Sigmoid colon (tissue), 7 donors: ENCODE results near the gene ADGRL2. TPM values are rescaled to one million over a fixed set of nuclear protein-coding genes. Genes with fewer than 3 reads are reported as not detected.

Experiments used
- DNase-seq: peaks from one replicate; pipeline ENCODE4 v3.0.0-alpha.2; 2019
- H3K27ac ChIP-seq, 4 donors: fragments of 200-600 bp; sonication (generic); one replicate each; pipeline ENCODE4 v1.5.1; 2016 to 2019; ENCODE audit warnings: mild to moderate bottlenecking in 1 of 4
- H3K27me3 ChIP-seq, 3 donors: fragments of 200-600 bp; sonication (generic); one replicate each; pipeline ENCODE4 v1.5.1; 2019; ENCODE audit warnings: mild to moderate bottlenecking in 1 of 3
- H3K36me3 ChIP-seq, 4 donors: fragments of 200-600 bp; sonication (generic); one replicate each; pipeline ENCODE4 v1.5.1; 2016 to 2019
- H3K4me1 ChIP-seq, 4 donors: fragments of 200-600 bp; sonication (generic); one replicate each; pipeline ENCODE4 v1.5.1; 2017 to 2019
- H3K4me3 ChIP-seq, 4 donors: fragments of 200-600 bp; sonication (generic); one replicate each; pipeline ENCODE4 v1.5.1; 2017 to 2019; ENCODE audit warnings: mild to moderate bottlenecking in 2 of 4, moderate library complexity in 1 of 4
- H3K9me3 ChIP-seq, 4 donors: fragments of 200-600 bp in 3 of 4; sonication (generic) in 3 of 4; one replicate each; pipeline versions ENCODE4 v1.5.1 to v1.6.1; 2013 to 2019
- EP300 ChIP-seq, 4 donors: sonication (generic); formaldehyde crosslinking; IDR thresholded peaks; one replicate each; pipeline ENCODE4 v1.6.1; 2017; ENCODE audit warnings: antibody characterized with exemption in 4 of 4
- POLR2A ChIP-seq, 2 donors: fragments of 450-650 bp; IDR thresholded peaks; one replicate each; pipeline ENCODE4 v1.6.1; 2016; ENCODE audit warnings: antibody characterized with exemption in 2 of 2, mild to moderate bottlenecking in 2 of 2, moderate library complexity in 2 of 2
- POLR2AphosphoS5 ChIP-seq, 4 donors: sonication (generic); formaldehyde crosslinking; IDR thresholded peaks; one replicate each; pipeline ENCODE4 v1.6.1; 2017; ENCODE audit warnings: antibody characterized with exemption in 4 of 4
- WGBS, 2 donors: extraction: QIAGEN DNeasy Blood & Tissue Kit; methylation state at CpG; one replicate each; pipeline ENCODE4 v1.1.7; 2013; 5-methylcytosine and 5-hydroxymethylcytosine counted together
- intact Hi-C: fragments of 100-400 bp; cut with DNase I; formaldehyde crosslinking; loops from one replicate; pipeline ENCODE4 v1.15.1; 2023
- polyA plus RNA-seq, 3 donors: library from polyadenylated mRNA; stranded (reverse); fragments of 200-250 nt; gene quantifications; one replicate each; pipeline ENCODE4 v1.2.3, GENCODE V29; 2013
- total RNA-seq, 4 donors: library from RNA; depleted of rRNA; stranded (reverse); fragments of >200 nt; gene quantifications; one replicate each; pipeline ENCODE4 v1.1.0, GENCODE V29; 2016
- TF ChIP-seq, protein P1 (sequence below), 4 experiments: fragments of 450-650 bp in 3 of 4; fragments of 200-600 bp in 1 of 4; IDR thresholded peaks; one replicate each; pipeline ENCODE4 v1.5.1; 2016 to 2019; ENCODE audit warnings: antibody characterized with exemption in 4 of 4, mild to moderate bottlenecking in 3 of 4, moderate library complexity in 2 of 4
- donor health status: healthy with polysubstance abuse.
- donor health status: Bipolar disorder and iron deficiency.
- donor health status: healthy.

Gene ADGRL2
- total and polyA plus RNA-seq, 7 donors: 2.3 to 73.4 (median 49.4) TPM

DNA sequence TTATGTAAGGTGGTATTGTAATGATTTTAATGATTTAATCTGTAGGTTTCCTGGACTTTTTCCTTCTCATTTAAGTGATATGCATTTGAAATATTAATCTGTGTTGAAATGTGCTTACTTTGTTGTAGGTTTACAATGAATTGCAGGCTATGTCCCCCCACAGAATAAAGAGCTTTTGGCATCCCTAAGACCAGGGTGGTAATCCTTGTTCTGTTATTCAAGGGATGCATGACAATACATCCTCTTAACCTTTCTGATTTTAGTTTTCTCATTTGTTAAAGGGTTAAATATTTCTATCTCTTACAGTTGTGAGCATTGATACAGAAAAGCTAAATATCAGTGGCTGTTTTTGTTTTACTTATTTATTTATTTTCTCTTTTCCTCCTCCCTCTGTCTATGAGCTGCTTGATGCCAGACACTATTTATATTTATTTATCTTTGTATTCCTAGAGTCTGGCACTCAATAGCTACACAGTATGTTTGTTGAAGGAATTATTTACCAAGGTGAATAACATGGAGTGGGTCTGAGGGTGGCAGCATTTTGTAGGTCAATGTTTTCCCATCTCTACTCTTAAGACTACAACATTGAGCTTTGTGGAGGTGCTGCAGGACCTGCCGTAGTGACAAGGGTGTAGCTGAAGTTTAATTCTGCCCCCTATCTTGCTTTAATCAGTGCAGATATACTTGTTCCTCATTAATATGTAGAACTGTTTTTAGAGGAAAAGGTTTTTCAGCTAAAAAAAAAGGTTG, 19.9 kb upstream of the ADGRL2 start:
- 90 to 98% methylated on average over 1 of the region's 1 CpG for WGBS, 2 donors
- no peaks in the 10 kb centered on the region for H3K4me1 ChIP-seq

DNA sequence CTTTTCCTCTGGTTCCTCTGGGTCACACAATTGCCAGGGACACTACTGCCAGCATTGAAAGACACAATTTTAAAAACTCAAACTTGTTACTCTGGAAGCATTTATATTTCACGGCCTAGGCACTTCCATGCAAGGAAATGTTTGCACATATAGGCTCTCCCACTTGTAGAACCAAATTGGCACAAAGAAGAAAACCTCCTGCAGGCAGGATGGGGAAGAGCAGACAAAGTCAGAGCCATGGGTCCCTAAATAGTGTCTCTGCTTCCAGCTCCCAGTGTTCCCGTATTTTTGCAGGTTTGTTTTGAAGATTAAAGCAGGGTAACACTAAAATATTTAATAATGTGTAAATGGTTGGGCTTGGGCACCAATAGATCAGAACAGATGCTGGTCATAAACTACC, 19.0 kb upstream of the ADGRL2 start:
- H3K27ac ChIP-seq: no peak overlapping the region
- 78 to 79% methylated on average over 2 of the region's 2 CpGs for WGBS, 2 donors
- H3K4me3 ChIP-seq: no peak overlapping the region
- no peaks in the 10 kb centered on the region for H3K36me3 ChIP-seq
- no peak for DNase-seq
- intact Hi-C loops: no loop called here
- H3K4me1 ChIP-seq: no peaks in the 10 kb centered on the region
- H3K27me3 ChIP-seq: no peaks in the 10 kb centered on the region
- H3K9me3 ChIP-seq: no peaks in the 10 kb centered on the region
- TF ChIP-seq POLR2AphosphoS5 (IDR thresholded peaks at IDR 0.05): no peak
- TF ChIP-seq POLR2A (IDR thresholded peaks at IDR 0.05): no peak

More for the DNA sequence above, 19.9 kb upstream of the ADGRL2 start:
- Histone ChIP-seq H3K9me3 (no peaks in the 10 kb centered on the region), H3K27me3 (no peaks in the 10 kb centered on the region), H3K36me3 (no peaks in the 10 kb centered on the region), H3K27ac (no peak overlapping the region), H3K4me3 (no peak overlapping the region)
- intact Hi-C loops: no loop called here
- TF ChIP-seq EP300 (IDR thresholded peaks at IDR 0.05) (no peak), POLR2A (IDR thresholded peaks at IDR 0.05) (no peak), POLR2AphosphoS5 (IDR thresholded peaks at IDR 0.05) (no peak)
- TF ChIP-seq, protein P1, sequence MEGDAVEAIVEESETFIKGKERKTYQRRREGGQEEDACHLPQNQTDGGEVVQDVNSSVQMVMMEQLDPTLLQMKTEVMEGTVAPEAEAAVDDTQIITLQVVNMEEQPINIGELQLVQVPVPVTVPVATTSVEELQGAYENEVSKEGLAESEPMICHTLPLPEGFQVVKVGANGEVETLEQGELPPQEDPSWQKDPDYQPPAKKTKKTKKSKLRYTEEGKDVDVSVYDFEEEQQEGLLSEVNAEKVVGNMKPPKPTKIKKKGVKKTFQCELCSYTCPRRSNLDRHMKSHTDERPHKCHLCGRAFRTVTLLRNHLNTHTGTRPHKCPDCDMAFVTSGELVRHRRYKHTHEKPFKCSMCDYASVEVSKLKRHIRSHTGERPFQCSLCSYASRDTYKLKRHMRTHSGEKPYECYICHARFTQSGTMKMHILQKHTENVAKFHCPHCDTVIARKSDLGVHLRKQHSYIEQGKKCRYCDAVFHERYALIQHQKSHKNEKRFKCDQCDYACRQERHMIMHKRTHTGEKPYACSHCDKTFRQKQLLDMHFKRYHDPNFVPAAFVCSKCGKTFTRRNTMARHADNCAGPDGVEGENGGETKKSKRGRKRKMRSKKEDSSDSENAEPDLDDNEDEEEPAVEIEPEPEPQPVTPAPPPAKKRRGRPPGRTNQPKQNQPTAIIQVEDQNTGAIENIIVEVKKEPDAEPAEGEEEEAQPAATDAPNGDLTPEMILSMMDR (IDR thresholded peaks at IDR 0.05): no peak
- DNase-seq: no peak

DNA sequence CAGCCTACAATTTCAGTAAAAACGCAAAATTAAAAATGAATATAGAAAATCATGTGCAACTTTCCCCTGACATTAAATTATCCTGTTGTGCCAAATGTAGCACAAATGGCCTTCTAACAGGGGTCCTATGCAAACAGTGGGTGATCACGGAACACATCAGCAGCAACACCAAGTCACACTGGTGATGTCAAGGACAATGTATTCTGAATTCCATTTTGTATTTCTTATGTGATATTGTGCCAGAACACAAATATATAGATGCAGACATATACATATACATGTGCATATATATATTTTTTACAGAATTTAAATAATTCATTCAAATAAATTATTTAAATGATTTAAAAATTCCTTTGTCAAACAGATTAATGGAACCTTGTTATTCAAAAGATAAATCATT, 8.6 kb upstream of the ADGRL2 start:
- intact Hi-C loops: no loop called here
- TF ChIP-seq, protein P1 (IDR thresholded peaks at IDR 0.05): no peak
- no peak for TF ChIP-seq POLR2A (IDR thresholded peaks at IDR 0.05)
- no peak for TF ChIP-seq EP300 (IDR thresholded peaks at IDR 0.05)
- TF ChIP-seq POLR2AphosphoS5 (IDR thresholded peaks at IDR 0.05): no peak
- 91 to 96% methylated on average over 2 of the region's 2 CpGs for WGBS, 2 donors
- no peak for DNase-seq
- H3K4me1 ChIP-seq: no peaks in the 10 kb centered on the region
- H3K36me3 ChIP-seq: no peaks in the 10 kb centered on the region
- H3K9me3 ChIP-seq: no peaks in the 10 kb centered on the region
- H3K27ac ChIP-seq: no peak overlapping the region
- no peak overlapping the region for H3K4me3 ChIP-seq
- H3K27me3 ChIP-seq: no peaks in the 10 kb centered on the region

DNA sequence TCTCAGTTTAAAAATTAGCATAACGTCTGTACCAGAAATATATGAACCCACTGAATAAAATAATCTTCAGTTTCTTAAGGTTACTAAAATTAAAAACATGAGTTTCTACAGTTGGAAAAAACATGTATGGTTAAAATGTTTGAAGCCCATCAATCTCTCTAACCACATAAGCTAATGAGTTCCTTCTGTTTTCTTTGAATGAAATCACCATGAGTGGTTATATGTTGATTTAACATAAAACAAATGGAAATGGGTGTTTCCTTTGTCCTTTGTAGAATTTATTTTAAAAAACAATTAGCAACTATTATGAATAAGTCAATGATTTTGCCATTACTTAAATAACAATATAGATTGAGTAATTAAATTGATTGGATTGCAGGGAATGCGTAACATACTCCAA, 3.0 kb upstream of the ADGRL2 start:
- Histone ChIP-seq H3K9me3 (no peaks in the 10 kb centered on the region), H3K27ac (no peak overlapping the region), H3K4me3 (no peak overlapping the region), H3K27me3 (no peaks in the 10 kb centered on the region), H3K36me3 (no peaks in the 10 kb centered on the region), H3K4me1 (peaks cover 0 to 7% (median 6%) of the 10 kb centered on the region in 4 donors)
- TF ChIP-seq EP300 (IDR thresholded peaks at IDR 0.05) (no peak), POLR2A (IDR thresholded peaks at IDR 0.05) (no peak), POLR2AphosphoS5 (IDR thresholded peaks at IDR 0.05) (no peak)
- TF ChIP-seq, protein P1 (IDR thresholded peaks at IDR 0.05): no peak
- DNase-seq: no peak
- intact Hi-C loops: no loop called here
- 90 to 91% methylated on average over 2 of the region's 2 CpGs for WGBS, 2 donors

DNA sequence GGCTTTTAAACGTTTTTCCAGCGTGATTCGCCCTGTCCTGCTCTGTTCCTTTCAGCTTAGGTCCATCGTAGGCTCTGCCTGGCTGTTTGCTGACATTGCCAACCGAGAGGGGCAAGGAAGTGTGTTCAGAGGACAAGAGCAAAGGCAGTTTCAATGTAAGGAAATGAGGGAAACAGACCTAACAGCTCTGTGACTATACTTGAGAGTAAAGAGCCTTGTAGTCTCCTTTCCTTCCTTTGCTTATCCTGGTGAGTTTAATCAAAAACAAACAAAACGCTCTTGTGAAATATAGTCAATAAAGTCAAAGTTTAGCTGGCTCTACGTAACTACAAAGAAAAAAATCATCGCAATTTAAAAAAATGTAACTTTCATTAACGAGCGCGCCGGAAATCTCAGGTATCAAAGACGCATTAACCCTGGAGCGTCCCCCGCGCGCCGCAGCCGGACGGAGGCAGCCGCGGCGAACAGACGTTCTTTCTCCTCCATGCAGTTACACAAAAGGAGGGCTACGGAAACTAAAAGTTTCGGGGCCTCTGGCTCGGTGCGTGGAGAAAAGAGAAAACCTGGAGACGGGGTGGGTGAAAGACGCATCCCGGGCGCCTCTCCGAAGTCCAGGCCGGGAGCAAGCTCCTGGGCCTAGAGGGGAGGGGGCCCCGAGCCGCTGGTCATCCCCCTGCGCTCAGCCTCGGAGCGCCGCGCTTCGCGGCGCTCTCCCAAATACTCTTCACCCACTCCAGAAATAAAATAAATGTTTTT, 617 bp upstream of the ADGRL2 start:
- no peaks in the 10 kb centered on the region for H3K36me3 ChIP-seq
- DNase-seq: peak; percentile 85
- WGBS, 2 donors: 2 to 3% methylated on average over 44 of the region's 44 CpGs
- H3K4me3 ChIP-seq: peak overlapping the region; percentile 80 to 89 (median 87)
- no peaks in the 10 kb centered on the region for H3K9me3 ChIP-seq
- H3K27ac ChIP-seq: peak overlapping the region; percentile 92 to 96 (median 95)
- intact Hi-C loops: no loop called here
- H3K4me1 ChIP-seq: peaks cover 0 to 23% (median 11%) of the 10 kb centered on the region in 4 donors
- TF ChIP-seq POLR2AphosphoS5 (IDR thresholded peaks at IDR 0.05) (peak in 3 of 4 donors; percentile 54 to 68 (median 57)), POLR2A (IDR thresholded peaks at IDR 0.05) (no peak)
- no peaks in the 10 kb centered on the region for H3K27me3 ChIP-seq
